Skin epidermis (tissue), 12 donors: ENCODE data around the gene FHOD3.

Experiments
- H3K27ac ChIP-seq, 21 experiments: fragments of 200-600 bp; sonication (generic) in 11 of 21; one replicate each; pipeline ENCODE4 v1.5.0; 2020; ENCODE audit warnings: mild to moderate bottlenecking in 3 of 21, inconsistent platforms in 2 of 21, moderate library complexity in 2 of 21
- H3K4me3 ChIP-seq, 7 experiments: fragments of 200-600 bp; sonication (generic) in 2 of 7; one replicate each; pipeline ENCODE4 v1.5.0; 2020; ENCODE audit warnings: inconsistent platforms in 2 of 7, mild to moderate bottlenecking in 2 of 7, moderate library complexity in 1 of 7

The FHOD3 gene

DNA sequence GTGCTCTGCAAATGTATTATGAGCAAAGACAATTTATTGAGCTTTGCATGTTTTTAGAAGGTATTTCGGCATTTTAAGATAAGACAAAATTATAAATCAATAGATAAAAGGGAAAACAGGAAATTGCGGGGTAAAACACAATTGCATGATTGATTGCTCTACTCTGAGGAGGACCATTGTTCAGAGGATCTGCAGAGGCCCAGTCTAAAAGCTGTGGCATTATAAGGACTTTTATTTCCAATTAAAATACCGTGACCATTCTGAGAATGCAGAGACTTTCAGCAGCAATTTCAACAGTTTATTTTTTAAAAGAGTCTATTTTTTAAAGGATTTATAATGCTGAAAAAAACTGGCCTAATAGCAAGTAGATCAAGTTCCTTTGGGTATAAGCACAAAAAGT lies 469.3 kb downstream of the FHOD3 start:
- no peak overlapping the region for H3K4me3 ChIP-seq
- no peak overlapping the region for H3K27ac ChIP-seq

DNA sequence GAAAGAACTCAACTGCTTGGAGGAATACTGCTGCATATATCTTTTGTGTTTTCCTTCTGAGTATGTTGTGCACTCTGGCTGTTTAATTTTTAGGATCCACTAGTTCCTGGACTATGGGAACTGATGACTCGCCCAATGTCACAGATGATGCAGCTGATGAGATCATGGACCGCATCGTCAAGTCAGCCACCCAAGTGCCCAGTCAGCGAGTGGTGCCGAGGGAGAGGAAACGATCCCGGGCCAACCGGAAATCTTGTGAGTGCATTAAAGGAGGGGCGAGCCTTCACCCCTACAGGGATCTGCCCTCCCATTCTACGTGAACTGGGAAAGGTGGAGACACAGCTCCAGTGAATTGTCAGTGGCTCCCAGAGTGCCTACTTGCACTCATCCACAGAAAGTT lies 471.7 kb downstream of the FHOD3 start:
- no peak overlapping the region for H3K4me3 ChIP-seq

DNA sequence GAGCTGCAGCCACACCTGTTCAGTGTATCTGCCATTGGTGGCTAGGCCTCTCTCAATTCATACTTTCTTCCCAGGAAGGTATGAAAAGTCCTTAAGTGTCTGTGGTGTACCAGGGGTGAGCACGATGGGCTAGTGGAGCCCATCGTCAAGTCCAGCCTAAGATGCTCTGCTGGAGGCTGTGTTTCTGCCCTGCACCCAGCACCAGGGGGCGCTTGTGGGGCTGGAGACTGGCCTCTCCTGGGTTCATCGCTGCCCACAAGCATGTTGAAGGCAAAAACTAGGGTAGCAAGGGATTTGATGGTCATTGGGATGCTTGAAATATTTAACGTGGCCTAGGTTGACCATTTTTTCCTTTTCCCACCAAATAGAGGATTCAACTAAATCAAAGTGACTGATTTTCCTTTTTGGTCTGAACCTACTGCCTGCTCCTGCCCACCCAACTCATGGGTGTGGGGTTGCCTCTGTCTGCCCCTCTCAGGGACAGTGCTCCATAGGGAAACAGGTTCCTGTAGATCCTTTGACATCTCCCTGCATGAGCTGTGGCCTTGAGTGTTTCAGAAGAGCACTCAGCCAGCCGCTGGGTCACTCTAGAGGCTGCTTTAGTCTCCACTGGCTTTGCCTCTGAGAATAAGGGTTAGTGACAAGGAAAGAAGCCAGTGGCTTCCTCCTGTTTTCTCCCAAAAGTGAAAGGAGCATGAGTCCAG lies 472.2 kb downstream of the FHOD3 start:
- peak overlapping the region in 1 of 21 experiments; percentile 25 for H3K27ac ChIP-seq

More for the DNA sequence above, 471.7 kb downstream of the FHOD3 start:
- H3K27ac ChIP-seq = no peak overlapping the region

DNA sequence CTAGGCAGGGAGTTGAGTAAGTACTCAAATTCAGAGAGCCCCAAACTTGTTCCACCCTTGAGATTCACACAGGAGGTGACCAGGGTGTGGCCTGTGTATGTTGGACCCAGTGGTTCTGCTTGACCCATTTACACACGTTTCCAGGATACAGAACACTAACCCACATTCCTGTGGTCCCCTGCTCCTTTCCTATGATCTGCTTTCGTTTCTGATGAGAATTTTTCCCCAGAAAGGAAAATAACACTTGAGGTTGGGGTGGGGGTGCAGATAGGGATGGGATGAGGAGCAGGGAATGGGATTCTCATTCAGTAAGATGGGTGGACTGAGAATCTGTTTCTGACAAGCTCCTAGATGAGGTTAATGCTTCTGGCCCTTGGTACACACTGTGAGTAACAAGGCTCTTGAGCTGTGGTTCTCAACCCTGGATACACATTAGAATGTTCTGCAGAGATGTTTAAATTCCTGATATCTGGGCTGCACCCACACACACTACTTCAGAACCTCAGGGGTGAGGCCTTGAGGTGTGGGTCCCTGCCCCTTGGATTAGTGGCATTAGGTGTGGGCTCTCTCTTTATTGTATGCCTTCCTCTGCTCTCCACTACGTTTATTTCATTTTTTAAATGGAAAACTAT lies 472.9 kb downstream of the FHOD3 start:
- H3K4me3 ChIP-seq = no peak overlapping the region
- no peak overlapping the region for H3K27ac ChIP-seq

More for the DNA sequence above, 472.2 kb downstream of the FHOD3 start:
- no peak overlapping the region for H3K4me3 ChIP-seq

DNA sequence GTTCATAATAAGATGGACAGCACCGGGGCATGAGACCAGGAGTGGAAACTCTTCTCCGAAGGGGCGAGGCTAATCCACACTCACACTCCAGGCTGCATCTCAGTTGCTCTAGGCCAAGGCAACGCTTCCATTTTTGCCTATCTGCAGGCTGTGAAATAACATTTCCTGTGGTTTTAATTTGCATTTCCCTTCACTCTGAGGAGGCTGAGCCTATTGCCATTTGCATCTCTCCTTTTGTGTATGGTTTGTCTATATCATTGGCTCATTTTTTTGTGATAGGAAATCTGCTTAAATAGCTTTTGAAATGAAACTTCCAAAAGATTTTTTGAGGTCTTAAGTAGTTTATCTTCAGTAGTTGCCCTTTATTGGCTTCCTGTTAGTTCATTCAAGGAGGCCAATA lies 473.7 kb downstream of the FHOD3 start:
- no peak overlapping the region for H3K4me3 ChIP-seq
- H3K27ac ChIP-seq = no peak overlapping the region

DNA sequence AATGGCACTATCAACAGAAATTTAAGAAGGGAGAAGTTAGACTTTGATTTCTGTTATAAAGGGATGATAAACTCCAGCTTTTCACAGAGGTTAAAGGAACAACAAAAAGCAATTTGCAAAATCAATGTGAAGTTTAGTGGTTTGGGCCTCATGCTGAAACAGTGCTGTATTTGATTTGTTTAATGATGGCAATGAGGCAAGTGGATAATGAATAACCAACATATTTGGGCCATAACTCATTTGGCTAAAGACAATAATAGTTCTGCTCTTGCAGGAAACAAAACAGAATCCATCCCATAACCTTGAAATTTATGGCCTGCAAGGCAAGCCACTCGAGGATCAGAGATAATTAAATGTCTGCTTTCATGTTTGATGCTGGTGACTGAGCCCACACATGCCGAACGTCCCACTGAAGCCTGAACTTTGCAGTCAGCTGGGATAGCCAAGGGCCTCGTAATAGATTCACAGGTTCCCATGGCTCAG lies 474.8 kb downstream of the FHOD3 start:
- Histone ChIP-seq H3K4me3 (no peak overlapping the region), H3K27ac (no peak overlapping the region)

DNA sequence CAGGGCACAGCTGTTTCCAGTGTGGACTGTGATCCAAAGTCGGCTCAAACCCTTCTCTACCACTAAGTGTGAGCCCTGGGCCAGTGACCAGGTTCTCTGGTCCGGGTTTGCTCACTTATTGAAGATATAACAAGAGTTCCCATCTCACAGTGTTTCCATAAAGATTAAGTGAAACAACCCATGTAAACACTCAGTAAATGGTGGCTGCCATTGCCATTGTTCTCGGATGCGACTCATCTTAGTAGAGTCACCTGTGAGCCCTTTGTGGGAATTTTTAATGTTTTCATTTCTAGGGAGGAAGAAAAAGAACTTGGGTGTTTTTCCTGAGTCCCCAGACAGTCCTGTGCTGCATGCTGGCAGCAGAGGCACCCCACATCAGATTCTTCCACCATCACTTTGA lies 477.9 kb downstream of the FHOD3 start:
- H3K4me3 ChIP-seq = no peak overlapping the region
- H3K27ac ChIP-seq = no peak overlapping the region

DNA sequence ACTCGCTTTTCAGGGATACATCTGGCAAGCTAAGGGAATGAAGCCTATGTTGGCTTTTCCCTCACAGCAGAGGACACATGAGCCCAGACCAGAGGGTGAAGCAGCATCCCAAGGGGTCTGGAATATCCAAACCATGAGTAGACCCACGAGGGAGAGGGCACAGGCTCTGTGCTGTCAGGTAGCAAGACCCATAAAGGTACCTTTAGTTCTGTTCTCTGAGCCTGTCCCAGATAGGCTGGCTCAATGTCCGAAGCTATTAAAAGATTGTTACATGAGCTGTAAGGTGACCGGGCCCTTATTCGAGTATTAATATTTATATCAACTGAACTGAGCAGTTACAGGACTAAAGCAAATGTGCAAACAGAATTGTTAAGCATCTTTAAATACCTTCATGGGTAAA lies 479.1 kb downstream of the FHOD3 start:
- H3K27ac ChIP-seq = no peak overlapping the region

DNA sequence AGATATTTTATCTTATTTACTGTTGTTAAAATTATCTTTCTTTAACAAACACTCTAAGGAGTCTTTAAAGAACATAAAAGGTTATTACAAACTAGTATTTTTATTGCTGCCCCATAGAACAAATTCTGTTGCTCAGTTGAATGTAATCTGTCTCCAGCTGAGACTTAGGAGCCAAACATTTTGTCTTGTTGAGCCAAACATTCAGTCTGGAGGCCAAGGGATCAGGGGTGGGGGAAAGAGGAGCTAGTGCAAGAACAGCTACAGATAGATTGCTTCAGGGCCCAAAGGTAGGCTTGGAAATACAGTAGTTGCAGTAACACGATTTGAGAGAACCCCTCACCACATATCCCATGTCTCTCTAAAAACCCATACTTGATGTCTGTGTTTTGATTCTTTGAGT lies 480.1 kb downstream of the FHOD3 start:
- Histone ChIP-seq H3K27ac (no peak overlapping the region), H3K4me3 (no peak overlapping the region)

More for the DNA sequence above, 479.1 kb downstream of the FHOD3 start:
- H3K4me3 ChIP-seq = no peak overlapping the region

DNA sequence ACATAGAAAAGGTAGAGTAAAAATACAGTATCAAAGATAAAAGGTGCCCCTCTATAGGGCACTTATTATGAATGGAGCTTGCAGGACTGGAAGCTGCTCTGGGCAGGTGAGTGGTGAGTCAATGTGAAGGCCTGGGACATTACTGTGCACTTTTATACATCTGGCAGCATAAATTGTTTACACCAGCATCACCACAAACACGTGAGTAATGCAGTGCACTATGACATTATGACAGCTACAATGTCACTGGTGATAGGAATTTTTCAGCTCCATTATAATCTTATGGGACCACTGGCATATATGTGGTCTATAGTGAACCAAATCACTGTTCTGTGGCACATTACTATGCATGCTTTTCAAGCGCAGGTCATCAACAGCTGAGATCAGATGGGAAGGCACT lies 483.2 kb downstream of the FHOD3 start:
- Histone ChIP-seq H3K4me3 (no peak overlapping the region), H3K27ac (no peak overlapping the region)

DNA sequence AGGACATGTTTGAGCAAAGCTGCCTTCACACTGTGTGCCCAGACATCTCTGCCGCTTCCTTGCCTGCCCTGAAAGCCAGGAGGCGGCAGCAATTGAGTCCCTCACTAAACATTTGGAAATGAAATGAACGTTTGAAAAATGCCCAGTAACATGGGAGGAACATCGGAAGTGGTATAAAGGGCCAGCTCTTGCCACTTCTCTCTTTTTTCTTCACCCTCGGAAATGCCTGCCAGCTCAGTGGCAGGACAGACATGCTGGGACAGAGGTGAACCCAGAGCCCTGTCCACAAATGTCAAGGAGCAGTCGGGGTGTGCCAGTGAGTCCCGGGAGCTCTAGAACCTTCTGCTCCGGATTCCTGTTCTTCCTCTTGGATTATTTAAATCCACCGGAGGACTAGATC lies 485.2 kb downstream of the FHOD3 start:
- Histone ChIP-seq H3K4me3 (no peak overlapping the region), H3K27ac (no peak overlapping the region)

DNA sequence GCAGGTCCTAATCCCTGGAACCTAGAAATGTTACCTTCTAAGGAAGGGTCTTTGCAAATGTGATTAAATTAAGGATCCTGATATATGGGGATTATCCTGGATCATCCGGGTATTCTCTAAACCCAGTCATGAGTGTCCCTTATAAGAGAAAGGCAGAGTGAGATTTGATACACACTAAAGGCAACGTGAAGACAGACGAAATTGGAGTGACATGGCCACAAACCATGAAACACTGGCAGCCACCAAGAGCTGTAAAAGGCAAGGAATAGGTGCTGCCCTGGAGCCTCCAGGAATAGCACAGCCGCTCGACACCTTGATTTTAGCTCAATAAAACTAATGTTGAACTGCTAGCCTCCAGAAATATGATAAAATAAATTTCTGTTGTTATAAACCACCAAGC lies 486.3 kb downstream of the FHOD3 start:
- Histone ChIP-seq H3K4me3 (no peak overlapping the region), H3K27ac (no peak overlapping the region)

DNA sequence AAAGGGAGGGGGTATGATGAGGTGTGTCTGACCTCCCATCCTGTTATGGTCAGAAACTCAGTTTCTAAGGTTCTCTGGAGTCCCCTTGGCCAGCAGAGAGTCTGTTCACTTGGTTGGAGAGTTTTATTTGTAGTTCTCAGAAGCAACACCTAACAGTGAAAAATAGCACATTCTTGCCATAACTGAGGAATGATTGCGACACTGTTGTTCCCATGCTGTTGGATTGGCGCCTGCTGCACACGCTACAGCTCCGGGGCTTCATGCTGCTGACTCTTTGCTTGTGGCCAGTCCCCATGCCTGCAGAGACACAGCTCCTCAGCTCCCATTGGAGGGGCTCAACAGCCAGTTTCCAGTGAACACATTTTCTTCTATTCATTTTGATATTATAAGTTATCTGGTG lies 489.2 kb downstream of the FHOD3 start:
- Histone ChIP-seq H3K27ac (peak overlapping the region in 1 of 21 experiments; percentile 4), H3K4me3 (no peak overlapping the region)

DNA sequence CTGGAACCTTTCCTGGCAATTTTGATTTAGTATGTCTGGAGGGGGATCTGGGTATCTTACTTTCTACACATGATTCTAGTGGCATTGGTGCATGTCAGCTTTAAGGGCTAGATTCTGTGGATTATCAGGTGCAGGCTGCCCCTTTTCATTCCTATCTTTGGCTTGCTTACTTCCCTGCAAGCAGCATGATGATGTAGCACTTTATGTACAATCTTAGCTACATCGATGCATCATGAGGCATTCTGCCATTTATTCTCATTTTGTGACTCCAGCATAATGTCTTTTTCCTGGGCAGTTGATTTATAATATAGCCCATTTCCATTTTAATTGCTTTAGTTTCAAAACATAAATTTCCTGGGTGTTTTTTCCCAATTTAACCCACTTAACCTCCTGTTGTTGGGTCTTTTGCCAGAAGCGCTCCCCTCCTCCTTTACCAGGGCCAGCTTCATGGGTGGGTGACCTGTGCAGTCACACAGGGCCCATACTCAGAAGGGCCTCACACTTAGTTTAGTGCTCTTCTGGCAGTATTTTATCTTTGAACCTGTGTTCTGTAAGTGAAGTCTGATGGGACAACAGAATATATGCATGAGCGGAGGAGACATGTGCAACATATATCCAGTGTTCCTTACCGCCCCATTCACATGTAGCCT lies 495.2 kb downstream of the FHOD3 start:
- H3K4me3 ChIP-seq = no peak overlapping the region
- no peak overlapping the region for H3K27ac ChIP-seq

DNA sequence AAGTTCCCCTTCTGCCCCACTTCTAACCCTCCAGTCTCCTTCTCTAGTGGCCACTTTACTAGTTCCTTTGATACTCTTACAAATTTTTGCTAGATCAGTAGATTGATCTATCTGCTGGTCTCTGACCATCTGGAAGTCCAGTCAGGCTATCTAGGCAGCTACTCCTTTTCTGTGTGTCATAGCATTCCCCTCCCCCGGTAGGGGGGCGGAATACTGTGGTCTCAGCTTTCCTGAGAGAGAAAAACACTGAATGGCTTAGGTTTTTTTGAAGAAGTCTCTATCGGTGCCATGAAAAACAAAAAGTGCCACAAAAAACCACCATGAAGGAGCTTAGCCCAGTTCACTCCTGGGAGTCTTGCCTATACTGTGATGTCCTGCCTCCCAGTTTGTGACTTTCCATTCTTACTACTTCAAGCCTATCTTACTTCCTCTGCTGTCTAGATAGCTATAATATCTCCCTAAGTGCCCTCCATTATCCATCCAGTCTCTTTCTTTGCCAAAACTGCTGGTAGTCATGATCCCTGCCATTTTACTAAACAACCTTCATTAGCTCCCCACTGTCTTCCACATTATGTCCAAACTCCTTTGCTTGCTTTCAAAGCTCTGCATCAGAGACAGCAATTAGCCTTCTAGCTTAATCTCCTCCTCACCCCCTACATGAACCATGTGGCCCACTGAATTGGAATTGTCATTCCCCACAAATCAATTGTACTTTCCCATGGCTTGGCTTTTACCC lies 501.4 kb downstream of the FHOD3 start:
- no peak overlapping the region for H3K4me3 ChIP-seq

DNA sequence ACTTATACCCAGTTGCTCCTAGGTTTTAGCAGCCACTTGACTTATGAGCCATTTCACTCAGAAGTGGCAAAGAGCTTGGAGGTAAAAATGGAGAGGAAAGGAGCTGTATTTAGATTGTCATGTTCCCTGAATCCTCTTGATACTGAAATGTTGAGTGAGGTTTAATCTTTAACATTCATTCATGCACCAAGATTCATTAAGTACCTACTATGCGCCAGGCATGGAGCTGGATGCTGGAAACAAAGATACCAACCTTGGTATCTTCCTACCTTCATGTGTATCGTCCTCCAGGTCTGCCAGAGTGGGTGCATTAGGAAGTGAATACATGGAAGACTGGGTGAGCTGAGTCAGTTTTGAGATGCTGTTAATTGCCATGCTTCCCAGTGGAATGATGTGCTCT lies 507.6 kb downstream of the FHOD3 start:
- no peak overlapping the region for H3K27ac ChIP-seq

More for the DNA sequence above, 501.4 kb downstream of the FHOD3 start:
- no peak overlapping the region for H3K27ac ChIP-seq

DNA sequence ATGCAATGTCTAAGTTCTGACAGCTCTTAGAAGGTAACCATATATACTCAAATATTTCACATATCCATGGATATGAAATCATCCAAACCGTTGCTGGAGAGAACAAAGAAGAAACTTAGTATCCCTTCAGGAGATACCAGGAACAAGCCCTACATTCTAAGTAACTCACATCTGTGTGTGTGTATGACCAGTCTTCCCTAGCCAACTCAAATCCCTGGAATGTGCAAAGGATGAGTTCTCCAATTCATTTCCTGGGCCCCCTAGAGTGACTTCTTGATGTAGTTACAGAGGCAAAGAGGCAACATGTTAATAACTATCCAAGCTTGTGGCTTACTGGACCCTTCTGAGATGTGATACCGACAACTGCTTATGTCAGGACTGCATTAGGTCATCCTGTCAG lies 511.2 kb downstream of the FHOD3 start:
- Histone ChIP-seq H3K4me3 (no peak overlapping the region), H3K27ac (no peak overlapping the region)

More for the DNA sequence above, 507.6 kb downstream of the FHOD3 start:
- no peak overlapping the region for H3K4me3 ChIP-seq

DNA sequence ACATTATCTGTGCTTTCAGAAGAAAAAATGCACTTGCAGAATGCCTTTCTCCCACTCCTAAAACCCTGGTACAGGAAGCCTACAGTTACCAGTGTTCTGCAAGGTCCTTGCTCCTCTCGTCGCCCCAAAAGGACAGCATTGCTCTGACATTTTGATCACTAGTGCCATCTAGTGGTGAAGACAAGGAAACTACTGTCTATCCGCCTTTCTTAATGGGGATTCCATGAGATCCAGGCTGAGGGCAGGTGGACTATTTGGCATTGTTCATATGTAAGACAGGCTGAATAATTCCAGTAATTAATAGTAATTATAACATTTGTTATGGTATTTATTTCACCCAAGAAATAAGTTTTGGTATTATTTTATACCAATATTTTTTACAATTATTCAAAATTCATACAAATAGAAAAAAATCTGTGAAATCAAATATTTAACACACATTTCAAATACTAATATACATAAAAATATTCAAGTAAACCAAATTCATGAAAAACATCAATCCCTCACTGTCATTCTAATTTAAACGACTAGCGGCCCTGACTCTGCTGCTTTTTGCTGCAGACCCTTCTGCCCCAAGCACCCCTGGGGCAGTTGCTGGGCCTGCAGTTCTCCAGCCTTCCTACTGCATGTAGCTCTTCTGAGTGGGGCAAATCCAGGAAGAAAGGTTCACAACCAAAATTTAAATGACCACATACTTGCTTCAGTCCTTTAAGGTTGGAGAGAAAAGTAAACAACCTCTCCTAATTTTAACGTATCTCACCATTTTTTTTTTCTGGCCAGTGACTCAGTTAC lies 512.3 kb downstream of the FHOD3 start:
- H3K4me3 ChIP-seq = no peak overlapping the region

DNA sequence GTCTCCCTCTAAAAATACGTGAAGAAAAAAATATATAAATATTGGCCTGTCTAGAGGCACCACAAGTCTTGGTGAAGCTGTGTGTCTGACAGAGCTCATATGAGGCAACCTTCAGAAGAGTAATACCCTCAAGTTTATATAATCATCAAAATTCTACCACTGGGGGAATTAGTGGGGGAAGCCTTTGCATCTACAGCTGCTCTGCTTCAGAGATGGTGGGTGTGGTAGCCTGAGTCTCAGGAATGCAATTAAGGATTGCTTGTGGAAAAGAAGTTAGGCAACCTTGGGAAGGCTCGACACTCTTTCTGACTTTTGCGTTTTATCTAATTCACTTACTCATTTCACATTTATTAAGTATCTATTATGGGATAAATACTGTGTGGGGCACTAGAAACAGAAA lies 513.9 kb downstream of the FHOD3 start:
- H3K27ac ChIP-seq = peak overlapping the region in 1 of 21 experiments; percentile 28
- H3K4me3 ChIP-seq = no peak overlapping the region

More for the DNA sequence above, 512.3 kb downstream of the FHOD3 start:
- no peak overlapping the region for H3K27ac ChIP-seq
